Activated T-cell treated with anti-CD3 and anti-CD28 coated beads, Interleukin-2, amount 50 U/mL, for 4 hours (primary cell): ENCODE measurements around the gene DAAM1. TPM values are rescaled to one million over a fixed set of nuclear protein-coding genes. Genes with fewer than 3 reads are reported as not detected.

Source experiments
- ATAC-seq, 2 donors: fragments of 200-7000 bp; cut with Tn5 transposase; one replicate each; pipeline ENCODE4 v1.10.0; 2021
- DNase-seq: peaks from one replicate; pipeline ENCODE4 v3.0.0-alpha.2; 2020
- H3K27me3 Mint-ChIP-seq: one replicate; pipeline ENCODE4 v1.8.0; 2021; ENCODE audit warnings: low read depth, mixed read lengths
- H3K36me3 Mint-ChIP-seq: one replicate; pipeline ENCODE4 v1.8.0; 2022; ENCODE audit warnings: mixed read lengths; ENCODE audit not compliant: insufficient read depth
- H3K4me1 Mint-ChIP-seq: one replicate; pipeline ENCODE4 v1.8.0; 2021; ENCODE audit warnings: low read depth, mixed read lengths
- H3K4me3 Mint-ChIP-seq: one replicate; pipeline ENCODE4 v1.8.0; 2021; ENCODE audit warnings: mild to moderate bottlenecking, moderate library complexity, mixed read lengths
- H3K9me3 Mint-ChIP-seq: one replicate; pipeline ENCODE4 v1.8.0; 2021; ENCODE audit warnings: mixed read lengths
- total RNA-seq, 3 donors: library from RNA; stranded (reverse); gene quantifications; one replicate each; pipeline ENCODE4 v1.2.1, GENCODE V29; 2021

Gene DAAM1
- total RNA-seq, 3 donors from 2014 or later: 4.5 to 6.0 (median 5.2) TPM

GRCh38 chr14:59376686-59377085, 188.2 kb downstream of the DAAM1 start:
- Mint-ChIP-seq H3K27me3 (peaks cover 1% of the 10 kb centered on the region), H3K9me3 (no peaks in the 10 kb centered on the region), H3K4me3 (no peak overlapping the region), H3K36me3 (no peaks in the 10 kb centered on the region), H3K4me1 (no peaks in the 10 kb centered on the region)
- no peak for ATAC-seq
- DNase-seq: no peak

GRCh38 chr14:59377491-59377890, 189.0 kb downstream of the DAAM1 start:
- no peak for DNase-seq
- H3K4me1 Mint-ChIP-seq: no peaks in the 10 kb centered on the region
- no peak for ATAC-seq
- H3K9me3 Mint-ChIP-seq: no peaks in the 10 kb centered on the region
- H3K4me3 Mint-ChIP-seq: no peak overlapping the region
- H3K27me3 Mint-ChIP-seq: peaks cover 1% of the 10 kb centered on the region
- no peaks in the 10 kb centered on the region for H3K36me3 Mint-ChIP-seq

- Mint-ChIP-seq H3K27me3 (peaks cover 1% of the 10 kb centered on the region), H3K4me3 (no peak overlapping the region), H3K4me1 (no peaks in the 10 kb centered on the region), H3K36me3 (no peaks in the 10 kb centered on the region), H3K9me3 (no peaks in the 10 kb centered on the region)
- DNase-seq: no peak
- ATAC-seq: no peak
Observed at GRCh38 chr14:59377991-59378601, 189.6 kb downstream of the DAAM1 start.

GRCh38 chr14:59389936-59390335, 201.5 kb downstream of the DAAM1 start:
- ATAC-seq (no peak), DNase-seq (no peak)
- H3K9me3 Mint-ChIP-seq: peaks cover 12% of the 10 kb centered on the region
- H3K36me3 Mint-ChIP-seq: no peaks in the 10 kb centered on the region
- peaks cover 6% of the 10 kb centered on the region for H3K27me3 Mint-ChIP-seq
- H3K4me3 Mint-ChIP-seq: no peak overlapping the region
- no peaks in the 10 kb centered on the region for H3K4me1 Mint-ChIP-seq

- H3K9me3 Mint-ChIP-seq: peaks cover 5% of the 10 kb centered on the region
- H3K4me3 Mint-ChIP-seq: no peak overlapping the region
- H3K36me3 Mint-ChIP-seq: no peaks in the 10 kb centered on the region
- peaks cover 3% of the 10 kb centered on the region for H3K27me3 Mint-ChIP-seq
- H3K4me1 Mint-ChIP-seq: no peaks in the 10 kb centered on the region
- no peak for DNase-seq
- ATAC-seq: no peak
Observed at GRCh38 chr14:59391388-59391787, 202.9 kb downstream of the DAAM1 start.

- Mint-ChIP-seq H3K4me1 (peaks cover 9% of the 10 kb centered on the region), H3K27me3 (peaks cover 7% of the 10 kb centered on the region), H3K9me3 (no peaks in the 10 kb centered on the region), H3K4me3 (no peak overlapping the region), H3K36me3 (no peaks in the 10 kb centered on the region)
- ATAC-seq: no peak
- no peak for DNase-seq
Observed at GRCh38 chr14:59394268-59394667, 205.8 kb downstream of the DAAM1 start.

GRCh38 chr14:59395672-59396071, 207.2 kb downstream of the DAAM1 start:
- Mint-ChIP-seq H3K9me3 (no peaks in the 10 kb centered on the region), H3K36me3 (no peaks in the 10 kb centered on the region), H3K4me3 (no peak overlapping the region), H3K27me3 (peaks cover 7% of the 10 kb centered on the region), H3K4me1 (peaks cover 10% of the 10 kb centered on the region)
- ATAC-seq (no peak), DNase-seq (no peak)

- DNase-seq (no peak), ATAC-seq (no peak)
- H3K9me3 Mint-ChIP-seq: no peaks in the 10 kb centered on the region
- H3K4me3 Mint-ChIP-seq: no peak overlapping the region
- H3K27me3 Mint-ChIP-seq: peaks cover 7% of the 10 kb centered on the region
- peaks cover 10% of the 10 kb centered on the region for H3K4me1 Mint-ChIP-seq
- H3K36me3 Mint-ChIP-seq: no peaks in the 10 kb centered on the region
Observed at GRCh38 chr14:59398841-59399240, 210.4 kb downstream of the DAAM1 start.

- H3K4me3 Mint-ChIP-seq: no peak overlapping the region
- DNase-seq (no peak), ATAC-seq (no peak)
- H3K9me3 Mint-ChIP-seq: peaks cover 15% of the 10 kb centered on the region
- H3K36me3 Mint-ChIP-seq: peaks cover 1% of the 10 kb centered on the region
- H3K4me1 Mint-ChIP-seq: no peaks in the 10 kb centered on the region
- H3K27me3 Mint-ChIP-seq: peaks cover 28% of the 10 kb centered on the region
Observed at GRCh38 chr14:59406454-59407245, 218.2 kb downstream of the DAAM1 start.

- no peak overlapping the region for H3K4me3 Mint-ChIP-seq
- peaks cover 30% of the 10 kb centered on the region for H3K27me3 Mint-ChIP-seq
- peaks cover 15% of the 10 kb centered on the region for H3K9me3 Mint-ChIP-seq
- no peak for DNase-seq
- no peak for ATAC-seq
- H3K36me3 Mint-ChIP-seq: peaks cover 1% of the 10 kb centered on the region
- H3K4me1 Mint-ChIP-seq: no peaks in the 10 kb centered on the region
Observed at GRCh38 chr14:59407246-59408010, 219.0 kb downstream of the DAAM1 start.

- H3K36me3 Mint-ChIP-seq: no peaks in the 10 kb centered on the region
- ATAC-seq: no peak
- H3K27me3 Mint-ChIP-seq: peaks cover 8% of the 10 kb centered on the region
- H3K4me3 Mint-ChIP-seq: no peak overlapping the region
- no peaks in the 10 kb centered on the region for H3K4me1 Mint-ChIP-seq
- no peak for DNase-seq
- H3K9me3 Mint-ChIP-seq: no peaks in the 10 kb centered on the region
Observed at GRCh38 chr14:59415836-59416602, 227.6 kb downstream of the DAAM1 start.

- Mint-ChIP-seq H3K4me3 (no peak overlapping the region), H3K27me3 (peaks cover 6% of the 10 kb centered on the region), H3K4me1 (no peaks in the 10 kb centered on the region), H3K36me3 (no peaks in the 10 kb centered on the region), H3K9me3 (no peaks in the 10 kb centered on the region)
- ATAC-seq (no peak), DNase-seq (no peak)
Observed at GRCh38 chr14:59417311-59417710, 228.8 kb downstream of the DAAM1 start.

GRCh38 chr14:59419303-59419702, 230.8 kb downstream of the DAAM1 start:
- Mint-ChIP-seq H3K9me3 (no peaks in the 10 kb centered on the region), H3K4me3 (no peak overlapping the region), H3K27me3 (peaks cover 2% of the 10 kb centered on the region), H3K36me3 (no peaks in the 10 kb centered on the region), H3K4me1 (no peaks in the 10 kb centered on the region)
- ATAC-seq (no peak), DNase-seq (no peak)
